Cardiac muscle cell (in vitro differentiated cells and primary cell): ENCODE results near the gene LRRC7. TPM values are rescaled to one million over a fixed set of nuclear protein-coding genes. Genes with fewer than 3 reads are reported as not detected.
"Not testable (repeated sequence)": the region's sequence is repeated elsewhere in the genome, so short reads cannot be mapped to it uniquely, and the experiment has no call there.

ENCODE experiments used
- DNase-seq, 2 donors: peaks; one replicate each; pipeline versions ENCODE4 v3.0.0 to v3.0.0-alpha.2; 2010 to 2017; ENCODE audit warnings: low read depth in 1 of 2, low spot score in 1 of 2
- H3K27ac ChIP-seq: fragments of 200-600 bp; sonication (generic); 2 replicates; pipeline ENCODE4 v1.5.1; 2016
- H3K27me3 ChIP-seq: fragments of 200-600 bp; sonication (generic); 2 replicates; pipeline ENCODE4 v1.6.0; 2016; ENCODE audit warnings: control low read depth
- H3K36me3 ChIP-seq: fragments of 200-600 bp; sonication (generic); 2 replicates; pipeline ENCODE4 v1.5.1; 2016; ENCODE audit warnings: control low read depth
- H3K4me1 ChIP-seq: fragments of 200-600 bp; sonication (generic); 2 replicates; pipeline ENCODE4 v1.8.1; 2017; ENCODE audit warnings: low read depth, mild to moderate bottlenecking, mixed run types
- H3K4me3 ChIP-seq: fragments of 200-600 bp; sonication (generic); 2 replicates; pipeline ENCODE4 v1.5.1; 2016; ENCODE audit warnings: mild to moderate bottlenecking
- H3K9me3 ChIP-seq: fragments of 200-600 bp; sonication (generic); 2 replicates; pipeline ENCODE4 v1.5.1; 2017; ENCODE audit warnings: low read depth, mild to moderate bottlenecking, control low read depth
- CTCF ChIP-seq: IDR thresholded peaks from 2 replicates; pipeline ENCODE4 v1.5.1; 2012; ENCODE audit warnings: low read depth, mild to moderate bottlenecking, low read length
- polyA plus RNA-seq: library from polyadenylated mRNA; unstranded; fragments of >200 nt; fragmentation: Nextera tagmentation; extraction: Ambion mirVana; gene quantifications from 2 replicates; pipeline ENCODE4 v1.2.1, GENCODE V29; 2016
- total RNA-seq: library from RNA; depleted of rRNA; stranded (reverse); fragments of >200 nt; gene quantifications from 2 replicates; pipeline ENCODE4 v1.2.3, GENCODE V29; 2016

LRRC7 gene
- total and polyA plus RNA-seq, 2 experiments from 2014 or later: 0.09 TPM; not detected in 1

- H3K36me3 ChIP-seq: no peaks in the 10 kb centered on the region
- TF ChIP-seq CTCF: no peak
- no peak overlapping the region for H3K27ac ChIP-seq
- no peaks in the 10 kb centered on the region for H3K9me3 ChIP-seq
- no peaks in the 10 kb centered on the region for H3K27me3 ChIP-seq
- no peaks in the 10 kb centered on the region for H3K4me1 ChIP-seq
- no peak overlapping the region for H3K4me3 ChIP-seq
- no peak for DNase-seq
These were observed 380.1 kb downstream of the LRRC7 start for GRCh38 chr1:69947837-69948236.

GRCh38 chr1:69952676-69953075 is 385.0 kb downstream of the LRRC7 start:
- DNase-seq: no peak
- Histone ChIP-seq H3K4me3 (no peak overlapping the region), H3K4me1 (no peaks in the 10 kb centered on the region), H3K9me3 (no peaks in the 10 kb centered on the region), H3K27ac (no peak overlapping the region), H3K36me3 (no peaks in the 10 kb centered on the region), H3K27me3 (no peaks in the 10 kb centered on the region)
- TF ChIP-seq CTCF: no peak

GRCh38 chr1:69962452-69962851 is 394.7 kb downstream of the LRRC7 start:
- not testable (repeated sequence) for DNase-seq, H3K27ac ChIP-seq, H3K4me3 ChIP-seq, H3K36me3 ChIP-seq, H3K9me3 ChIP-seq, H3K27me3 ChIP-seq, H3K4me1 ChIP-seq

GRCh38 chr1:69967245-69967766 is 399.6 kb downstream of the LRRC7 start:
- TF ChIP-seq CTCF: no peak
- no peak for DNase-seq
- Histone ChIP-seq H3K36me3 (no peaks in the 10 kb centered on the region), H3K4me1 (no peaks in the 10 kb centered on the region), H3K27me3 (no peaks in the 10 kb centered on the region), H3K27ac (no peak overlapping the region), H3K9me3 (no peaks in the 10 kb centered on the region), H3K4me3 (no peak overlapping the region)

GRCh38 chr1:69976896-69977295 is 409.2 kb downstream of the LRRC7 start:
- Histone ChIP-seq H3K9me3 (no peaks in the 10 kb centered on the region), H3K27ac (no peak overlapping the region), H3K27me3 (no peaks in the 10 kb centered on the region), H3K4me3 (no peak overlapping the region), H3K36me3 (no peaks in the 10 kb centered on the region), H3K4me1 (no peaks in the 10 kb centered on the region)
- no peak for TF ChIP-seq CTCF
- peak in 1 of 2 donors; percentile 76 for DNase-seq

GRCh38 chr1:69982992-69983391 is 415.3 kb downstream of the LRRC7 start:
- Histone ChIP-seq H3K9me3 (no peaks in the 10 kb centered on the region), H3K4me1 (no peaks in the 10 kb centered on the region), H3K4me3 (no peak overlapping the region), H3K27me3 (no peaks in the 10 kb centered on the region), H3K36me3 (no peaks in the 10 kb centered on the region), H3K27ac (no peak overlapping the region)
- DNase-seq: peak in 1 of 2 donors; percentile 16
- TF ChIP-seq CTCF: no peak
